Ishikawa (cell line): Measurements from ENCODE around the gene ZNF302.

Experiments used
- CEBPB ChIP-seq: IDR thresholded peaks from 2 replicates; pipeline ENCODE4 v1.6.1; 2012
- CREB1 ChIP-seq: IDR thresholded peaks from 2 replicates; pipeline ENCODE4 v1.6.1; 2012; ENCODE audit warnings: low read depth
- EGR1 ChIP-seq: IDR thresholded peaks from 2 replicates; pipeline ENCODE4 v1.6.1; 2012
- EP300 ChIP-seq: IDR thresholded peaks from 2 replicates; pipeline ENCODE4 v1.6.1; 2012; ENCODE audit warnings: borderline replicate concordance
- FOXM1 ChIP-seq: IDR thresholded peaks from 2 replicates; pipeline ENCODE4 v1.6.1; 2012; ENCODE audit warnings: low read depth, borderline replicate concordance
- MAX ChIP-seq: IDR thresholded peaks from 2 replicates; pipeline ENCODE4 v1.6.1; 2012
- NFIC ChIP-seq: IDR thresholded peaks from 2 replicates; pipeline ENCODE4 v1.6.1; 2012
- RAD21 ChIP-seq: IDR thresholded peaks from 2 replicates; pipeline ENCODE4 v1.6.1; 2012; ENCODE audit warnings: low read depth
- TAF1 ChIP-seq: IDR thresholded peaks from 2 replicates; pipeline ENCODE4 v1.6.1; 2012; ENCODE audit warnings: low read depth, mild to moderate bottlenecking
- TCF12 ChIP-seq: IDR thresholded peaks from 2 replicates; pipeline ENCODE4 v1.6.1; 2012; ENCODE audit warnings: low read depth
- TEAD4 ChIP-seq: IDR thresholded peaks from 2 replicates; pipeline ENCODE4 v1.6.1; 2012
- YY1 ChIP-seq: IDR thresholded peaks from 2 replicates; pipeline ENCODE4 v1.6.1; 2012; ENCODE audit warnings: low read depth
- ZBTB7A ChIP-seq: IDR thresholded peaks from 2 replicates; pipeline ENCODE4 v1.6.1; 2012; ENCODE audit warnings: low read depth
- TF ChIP-seq, protein P1 (sequence below): IDR thresholded peaks from 2 replicates; pipeline ENCODE4 v1.6.1; 2012
- TF ChIP-seq, protein P2 (sequence below): IDR thresholded peaks from 2 replicates; pipeline ENCODE4 v1.6.1; 2012; ENCODE audit warnings: low read depth, mild to moderate bottlenecking

The ZNF302 gene

GRCh38 chr19:34731964-34732363 is 54.5 kb downstream of the ZNF302 start:
- TF ChIP-seq MAX = no peak
- no peak for TF ChIP-seq YY1
- TF ChIP-seq TAF1 = no peak
- TF ChIP-seq CEBPB = no peak
- TF ChIP-seq TEAD4 = no peak
- no peak for TF ChIP-seq CREB1
- TF ChIP-seq, protein P1, sequence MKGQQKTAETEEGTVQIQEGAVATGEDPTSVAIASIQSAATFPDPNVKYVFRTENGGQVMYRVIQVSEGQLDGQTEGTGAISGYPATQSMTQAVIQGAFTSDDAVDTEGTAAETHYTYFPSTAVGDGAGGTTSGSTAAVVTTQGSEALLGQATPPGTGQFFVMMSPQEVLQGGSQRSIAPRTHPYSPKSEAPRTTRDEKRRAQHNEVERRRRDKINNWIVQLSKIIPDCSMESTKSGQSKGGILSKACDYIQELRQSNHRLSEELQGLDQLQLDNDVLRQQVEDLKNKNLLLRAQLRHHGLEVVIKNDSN = no peak
- TF ChIP-seq ZBTB7A = no peak
- no peak for TF ChIP-seq EP300
- TF ChIP-seq EGR1 = no peak
- no peak for TF ChIP-seq NFIC
- TF ChIP-seq, protein P2, sequence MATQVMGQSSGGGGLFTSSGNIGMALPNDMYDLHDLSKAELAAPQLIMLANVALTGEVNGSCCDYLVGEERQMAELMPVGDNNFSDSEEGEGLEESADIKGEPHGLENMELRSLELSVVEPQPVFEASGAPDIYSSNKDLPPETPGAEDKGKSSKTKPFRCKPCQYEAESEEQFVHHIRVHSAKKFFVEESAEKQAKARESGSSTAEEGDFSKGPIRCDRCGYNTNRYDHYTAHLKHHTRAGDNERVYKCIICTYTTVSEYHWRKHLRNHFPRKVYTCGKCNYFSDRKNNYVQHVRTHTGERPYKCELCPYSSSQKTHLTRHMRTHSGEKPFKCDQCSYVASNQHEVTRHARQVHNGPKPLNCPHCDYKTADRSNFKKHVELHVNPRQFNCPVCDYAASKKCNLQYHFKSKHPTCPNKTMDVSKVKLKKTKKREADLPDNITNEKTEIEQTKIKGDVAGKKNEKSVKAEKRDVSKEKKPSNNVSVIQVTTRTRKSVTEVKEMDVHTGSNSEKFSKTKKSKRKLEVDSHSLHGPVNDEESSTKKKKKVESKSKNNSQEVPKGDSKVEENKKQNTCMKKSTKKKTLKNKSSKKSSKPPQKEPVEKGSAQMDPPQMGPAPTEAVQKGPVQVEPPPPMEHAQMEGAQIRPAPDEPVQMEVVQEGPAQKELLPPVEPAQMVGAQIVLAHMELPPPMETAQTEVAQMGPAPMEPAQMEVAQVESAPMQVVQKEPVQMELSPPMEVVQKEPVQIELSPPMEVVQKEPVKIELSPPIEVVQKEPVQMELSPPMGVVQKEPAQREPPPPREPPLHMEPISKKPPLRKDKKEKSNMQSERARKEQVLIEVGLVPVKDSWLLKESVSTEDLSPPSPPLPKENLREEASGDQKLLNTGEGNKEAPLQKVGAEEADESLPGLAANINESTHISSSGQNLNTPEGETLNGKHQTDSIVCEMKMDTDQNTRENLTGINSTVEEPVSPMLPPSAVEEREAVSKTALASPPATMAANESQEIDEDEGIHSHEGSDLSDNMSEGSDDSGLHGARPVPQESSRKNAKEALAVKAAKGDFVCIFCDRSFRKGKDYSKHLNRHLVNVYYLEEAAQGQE = no peak
- no peak for TF ChIP-seq TCF12
- TF ChIP-seq RAD21 = no peak

DNA sequence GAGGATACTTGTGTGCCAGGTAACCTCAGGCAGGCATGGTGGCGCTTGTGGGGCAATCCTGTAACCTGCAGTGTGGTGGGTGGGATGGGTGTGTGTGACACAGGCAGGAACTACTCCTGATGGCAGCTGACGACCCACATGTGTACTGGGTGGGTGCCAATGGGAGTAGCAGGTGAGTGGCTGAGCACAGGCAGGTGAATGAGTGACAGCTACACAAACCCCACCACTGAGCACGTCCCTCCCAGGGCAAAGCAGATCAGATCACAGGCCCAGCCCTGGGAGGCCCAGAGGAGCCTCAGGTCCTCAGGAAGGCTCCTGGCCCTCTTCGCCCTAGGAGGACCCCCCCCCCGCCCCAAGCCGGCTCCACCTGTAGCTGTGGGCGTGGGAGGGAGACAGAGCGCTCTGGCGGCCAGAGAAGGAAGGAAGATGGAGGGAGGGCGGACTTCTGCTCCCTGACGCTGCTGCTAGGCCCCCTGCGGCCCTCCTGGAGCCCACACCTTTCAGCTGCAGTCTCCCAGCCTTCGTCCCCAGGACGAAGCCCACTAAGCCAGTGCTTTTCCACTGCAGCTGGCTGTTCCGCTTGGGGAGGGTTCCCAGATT is 55.2 kb downstream of the ZNF302 start:
- TF ChIP-seq FOXM1 (no peak), TCF12 (no peak), CREB1 (no peak), EP300 (no peak), CEBPB (no peak), YY1 (no peak), TAF1 (no peak)
- TF ChIP-seq, protein P2 = no peak

DNA sequence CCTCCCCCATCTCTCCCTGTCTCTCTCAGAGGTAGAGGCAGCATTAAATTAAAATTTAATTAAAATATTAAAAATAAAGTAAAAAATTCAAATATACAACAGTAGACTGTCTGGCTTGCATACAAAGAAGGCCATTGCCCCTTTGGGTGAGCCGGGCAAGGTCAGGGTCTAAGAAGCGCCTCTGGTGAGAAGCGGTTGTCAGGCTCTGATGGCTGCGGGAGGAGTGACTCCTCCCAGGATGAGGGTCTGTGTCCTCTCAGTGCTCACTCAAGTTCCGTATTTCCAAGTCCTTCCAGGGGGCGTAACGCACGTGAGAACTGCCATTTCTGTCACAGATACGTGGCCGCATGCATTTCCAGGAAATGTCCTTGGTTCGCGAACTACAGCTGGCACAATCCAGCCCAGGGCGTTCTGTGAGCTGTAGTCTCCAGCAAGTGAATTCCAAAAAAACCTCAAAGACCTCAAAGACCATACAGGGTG is 55.8 kb downstream of the ZNF302 start:
- TF ChIP-seq TEAD4 (no peak), ZBTB7A (no peak), YY1 (no peak), EGR1 (no peak), TCF12 (no peak), TAF1 (no peak), FOXM1 (no peak), EP300 (no peak)
- TF ChIP-seq, protein P2 = no peak

- peak; percentile 90 for TF ChIP-seq YY1
- TF ChIP-seq FOXM1 = no peak
- peak; percentile 48; the same call in 1 of the 2 replicates for TF ChIP-seq TAF1
- TF ChIP-seq CEBPB = no peak
- TF ChIP-seq CREB1 = 0 out of 2 replicates have a peak, but pooled peaks have one; percentile 15
- TF ChIP-seq, protein P2 = no peak
- TF ChIP-seq, protein P1 = no peak
- peak; percentile 62 for TF ChIP-seq MAX
- TF ChIP-seq TEAD4 = peak; percentile 84
Measured at GRCh38 chr19:34733746-34734536, 56.5 kb downstream of the ZNF302 start, which contains the start of gene ZNF181. Gene ZNF181, plus strand, starts transcription at chr19:34734243. Its CDS starts 795 bp downstream, at chr19:34735038.
